ENCODE results near the gene APBB1. TPM values are rescaled to one million over a fixed set of nuclear protein-coding genes. Genes with fewer than 3 reads are reported as not detected.

Gene APBB1
- total RNA-seq, 1 donor from 2014 or later: 90.0 TPM

DNA sequence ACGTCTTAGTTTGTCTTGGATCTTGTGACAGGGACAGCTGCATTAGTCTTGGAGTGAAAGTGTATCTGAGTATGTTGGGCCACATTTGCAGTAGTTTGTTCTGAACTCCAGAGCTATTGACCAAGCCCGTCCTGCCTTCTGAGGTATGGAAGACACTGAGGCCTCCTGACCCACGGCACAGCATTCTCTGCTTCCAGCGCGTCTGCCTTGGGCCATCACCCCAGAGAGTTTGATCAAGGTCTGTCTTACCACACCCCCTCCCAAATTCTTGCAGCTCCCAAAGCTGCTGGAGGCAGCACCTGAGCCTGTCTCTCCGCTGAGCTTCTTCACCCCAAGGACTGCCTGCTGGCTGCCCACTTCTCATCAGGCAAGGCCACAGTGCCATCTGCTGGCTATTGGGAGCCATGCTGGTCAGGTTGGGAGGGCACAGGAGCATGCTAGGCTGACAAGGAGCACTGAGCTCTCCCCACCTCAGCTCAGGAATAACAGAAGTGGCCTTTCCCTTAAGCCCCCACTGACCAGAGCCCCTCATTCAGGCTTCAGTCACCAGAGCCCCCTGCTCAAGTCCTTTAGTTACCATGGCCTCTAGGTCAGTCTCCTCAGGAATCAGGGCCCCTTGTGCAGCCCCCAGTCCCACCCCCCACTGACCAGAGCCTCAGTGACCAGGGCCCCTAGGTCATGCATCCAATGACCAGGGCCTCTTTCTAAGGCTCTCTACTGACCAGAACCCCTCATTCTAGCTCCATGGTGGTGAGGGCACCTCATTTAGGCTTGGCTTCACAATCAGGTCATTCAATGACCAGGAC, 55.8 kb downstream of the APBB1 start:
- Mint-ChIP-seq H3K27ac (ENCODE audit: unreplicated experiment) (no peak overlapping the region), H3K4me1 (no peaks in the 10 kb centered on the region), H3K36me3 (ENCODE audit: low read depth) (no peaks in the 10 kb centered on the region), H3K9me3 (no peaks in the 10 kb centered on the region), H3K27me3 (ENCODE audit: low read depth) (no peaks in the 10 kb centered on the region), H3K4me3 (no peak overlapping the region)
- peak; percentile 80 for DNase-seq (ENCODE audit: low read depth, low spot score)
- TF ChIP-seq CTCF (conservative IDR thresholded peaks at IDR 0.05): peak; percentile 87

GRCh38 chr11:6362185-6362872, 56.6 kb downstream of the APBB1 start:
- Mint-ChIP-seq H3K36me3 (ENCODE audit: low read depth) (no peaks in the 10 kb centered on the region), H3K4me3 (no peak overlapping the region), H3K9me3 (no peaks in the 10 kb centered on the region), H3K4me1 (peaks cover under 1% of the 10 kb centered on the region), H3K27ac (ENCODE audit: unreplicated experiment) (no peak overlapping the region), H3K27me3 (ENCODE audit: low read depth) (no peaks in the 10 kb centered on the region)
- no peak for TF ChIP-seq CTCF (conservative IDR thresholded peaks at IDR 0.05)
- no peak for DNase-seq (ENCODE audit: low read depth, low spot score)

DNA sequence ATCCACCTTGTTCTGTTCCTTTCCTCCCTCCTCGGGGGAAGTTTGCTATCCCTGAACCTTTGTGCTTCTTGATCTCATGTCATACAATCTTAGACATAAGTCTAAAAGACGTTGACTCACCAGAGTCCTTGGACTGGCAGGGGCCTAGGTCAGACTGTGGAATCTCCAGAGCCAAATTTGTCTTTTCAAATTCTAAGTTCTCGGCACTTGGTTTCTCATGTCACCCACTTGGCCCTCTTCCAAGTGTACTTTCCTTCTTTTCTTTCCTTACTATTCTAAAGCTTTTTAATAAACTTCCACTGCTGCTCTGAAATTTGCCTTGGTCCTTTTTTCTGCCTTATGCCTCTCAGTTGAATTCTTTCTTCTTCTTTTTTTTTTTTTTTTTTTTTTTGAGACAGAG, 58.7 kb downstream of the APBB1 start:
- no peaks in the 10 kb centered on the region for H3K9me3 Mint-ChIP-seq
- H3K27me3 Mint-ChIP-seq (ENCODE audit: low read depth): no peaks in the 10 kb centered on the region
- no peak overlapping the region for H3K27ac Mint-ChIP-seq (ENCODE audit: unreplicated experiment)
- H3K4me1 Mint-ChIP-seq: peaks cover 5% of the 10 kb centered on the region
- DNase-seq (ENCODE audit: low read depth, low spot score): no peak
- H3K4me3 Mint-ChIP-seq: no peak overlapping the region
- no peaks in the 10 kb centered on the region for H3K36me3 Mint-ChIP-seq (ENCODE audit: low read depth)
- no peak for TF ChIP-seq CTCF (conservative IDR thresholded peaks at IDR 0.05)

- Mint-ChIP-seq H3K27ac (ENCODE audit: unreplicated experiment) (no peak overlapping the region), H3K4me3 (no peak overlapping the region), H3K9me3 (no peaks in the 10 kb centered on the region), H3K4me1 (peaks cover 5% of the 10 kb centered on the region), H3K36me3 (ENCODE audit: low read depth) (no peaks in the 10 kb centered on the region), H3K27me3 (ENCODE audit: low read depth) (no peaks in the 10 kb centered on the region)
- no peak for DNase-seq (ENCODE audit: low read depth, low spot score)
- TF ChIP-seq CTCF (conservative IDR thresholded peaks at IDR 0.05): no peak
Observed at GRCh38 chr11:6357222-6357621, 61.7 kb downstream of the APBB1 start.

DNA sequence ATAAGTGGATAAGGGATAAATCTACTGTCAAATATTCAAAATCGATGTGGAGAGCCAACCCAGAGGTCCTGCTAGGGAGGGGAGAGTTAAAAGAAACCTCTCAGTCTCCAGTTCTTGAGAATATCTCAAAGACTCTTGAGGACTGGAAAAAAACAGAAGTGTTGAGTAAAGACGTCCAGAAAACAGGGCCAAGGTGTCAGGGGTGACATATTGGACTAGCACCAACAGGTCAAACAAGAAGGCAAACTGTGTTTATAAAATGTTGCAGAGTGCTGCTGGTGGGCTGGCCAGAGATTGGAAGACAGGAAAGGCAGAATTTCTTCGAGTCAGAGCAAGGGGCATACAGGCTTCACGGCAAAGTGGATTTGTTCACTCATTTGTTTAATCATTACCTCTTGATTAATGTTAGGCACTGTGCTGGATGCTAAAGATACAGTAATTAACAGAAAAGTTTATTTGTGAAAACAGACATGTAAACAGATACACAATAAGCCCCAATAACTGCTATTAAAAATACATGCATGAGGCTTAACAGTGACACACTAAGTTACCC, 62.3 kb downstream of the APBB1 start:
- Mint-ChIP-seq H3K36me3 (ENCODE audit: low read depth) (no peaks in the 10 kb centered on the region), H3K27me3 (ENCODE audit: low read depth) (no peaks in the 10 kb centered on the region), H3K4me3 (no peak overlapping the region), H3K4me1 (peaks cover 5% of the 10 kb centered on the region), H3K27ac (ENCODE audit: unreplicated experiment) (no peak overlapping the region), H3K9me3 (no peaks in the 10 kb centered on the region)
- no peak for TF ChIP-seq CTCF (conservative IDR thresholded peaks at IDR 0.05)
- no peak for DNase-seq (ENCODE audit: low read depth, low spot score)
